Activated T-cell treated with anti-CD3 and anti-CD28 coated beads, Interleukin-2, amount 50 U/mL, for 4 hours (primary cell): ENCODE measurements around the gene SLC30A2. TPM values are rescaled to one million over a fixed set of nuclear protein-coding genes. Genes with fewer than 3 reads are reported as not detected.

Experiments
- ATAC-seq, 2 donors: fragments of 200-7000 bp; cut with Tn5 transposase; one replicate each; pipeline ENCODE4 v1.10.0; 2021
- DNase-seq: peaks from one replicate; pipeline ENCODE4 v3.0.0-alpha.2; 2020
- H3K27me3 Mint-ChIP-seq: one replicate; pipeline ENCODE4 v1.8.0; 2021; ENCODE audit warnings: low read depth, mixed read lengths
- H3K36me3 Mint-ChIP-seq: one replicate; pipeline ENCODE4 v1.8.0; 2022; ENCODE audit warnings: mixed read lengths; ENCODE audit not compliant: insufficient read depth
- H3K4me1 Mint-ChIP-seq: one replicate; pipeline ENCODE4 v1.8.0; 2021; ENCODE audit warnings: low read depth, mixed read lengths
- H3K4me3 Mint-ChIP-seq: one replicate; pipeline ENCODE4 v1.8.0; 2021; ENCODE audit warnings: mild to moderate bottlenecking, moderate library complexity, mixed read lengths
- H3K9me3 Mint-ChIP-seq: one replicate; pipeline ENCODE4 v1.8.0; 2021; ENCODE audit warnings: mixed read lengths
- total RNA-seq, 3 donors: library from RNA; stranded (reverse); gene quantifications; one replicate each; pipeline ENCODE4 v1.2.1, GENCODE V29; 2021

Gene SLC30A2
- total RNA-seq, 3 donors from 2014 or later, result not detected

DNA sequence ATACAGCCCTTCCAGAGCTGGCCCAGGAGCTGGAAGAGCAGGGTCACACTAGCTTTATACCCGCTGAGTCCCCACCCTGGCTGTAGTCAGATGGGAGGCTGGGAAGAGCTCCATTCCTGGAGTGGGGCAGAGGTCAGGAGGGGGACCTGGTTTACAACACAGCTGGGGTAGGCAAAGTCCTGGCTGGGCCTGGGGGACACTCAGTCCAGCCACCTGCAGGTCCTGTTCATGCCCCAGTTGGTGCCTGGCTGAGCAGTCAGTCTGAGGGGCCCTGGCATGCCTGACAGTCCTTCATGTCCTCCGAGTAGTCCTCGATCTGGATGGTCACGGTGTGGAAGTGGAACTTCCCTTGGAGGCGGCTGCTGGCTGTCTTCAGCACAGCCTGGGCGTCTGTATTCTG lies 7.0 kb downstream of the SLC30A2 start:
- no peak overlapping the region for H3K4me3 Mint-ChIP-seq
- H3K27me3 Mint-ChIP-seq, result peaks cover 6% of the 10 kb centered on the region
- H3K9me3 Mint-ChIP-seq, result no peaks in the 10 kb centered on the region
- H3K4me1 Mint-ChIP-seq, result peaks cover 15% of the 10 kb centered on the region
- no peaks in the 10 kb centered on the region for H3K36me3 Mint-ChIP-seq
- no peak for DNase-seq
- no peak for ATAC-seq

DNA sequence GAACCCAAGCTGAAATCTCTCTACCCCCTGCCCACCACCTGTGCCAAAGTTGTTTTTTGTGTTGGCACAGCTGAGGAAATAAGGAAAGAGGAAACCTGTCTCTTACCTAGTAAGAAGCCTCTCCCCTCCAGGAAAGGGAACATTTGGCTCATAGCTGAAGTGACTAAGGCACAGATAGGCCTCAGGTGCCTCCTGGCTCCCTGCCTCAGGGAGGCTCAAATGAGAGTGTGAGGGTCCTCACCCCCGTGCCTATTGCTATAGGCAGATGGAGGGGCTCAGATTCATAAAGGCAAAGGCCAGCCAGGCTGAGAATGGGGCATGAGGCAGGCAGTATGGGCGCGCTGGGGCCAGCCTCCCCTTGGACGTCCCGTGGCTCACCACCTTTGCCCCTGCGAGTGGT lies 7.4 kb downstream of the SLC30A2 start:
- no peaks in the 10 kb centered on the region for H3K9me3 Mint-ChIP-seq
- peaks cover 15% of the 10 kb centered on the region for H3K4me1 Mint-ChIP-seq
- ATAC-seq (no peak), DNase-seq (no peak)
- H3K36me3 Mint-ChIP-seq, result no peaks in the 10 kb centered on the region
- H3K27me3 Mint-ChIP-seq, result peaks cover 4% of the 10 kb centered on the region
- H3K4me3 Mint-ChIP-seq, result no peak overlapping the region

DNA sequence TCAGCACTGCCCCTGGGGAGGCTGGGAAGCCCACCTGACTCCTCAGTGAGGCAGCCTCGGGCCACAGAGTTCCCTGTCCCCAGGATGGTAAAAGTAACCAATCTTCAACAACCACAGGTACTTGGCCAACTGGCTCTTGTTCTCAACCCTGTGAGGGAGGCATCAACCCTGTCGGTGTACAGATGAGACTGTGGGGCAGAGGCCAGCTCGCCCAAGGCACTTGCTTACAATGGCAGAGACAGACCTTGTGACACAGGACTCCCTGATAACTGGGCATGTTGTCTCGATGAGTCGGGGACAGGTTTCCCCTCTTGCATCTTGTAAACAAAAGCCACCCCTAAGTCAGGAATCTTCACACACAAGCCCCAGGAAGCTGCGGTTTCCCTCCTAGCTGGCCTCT lies 8.0 kb downstream of the SLC30A2 start:
- Mint-ChIP-seq H3K9me3 (no peaks in the 10 kb centered on the region), H3K27me3 (peaks cover 4% of the 10 kb centered on the region), H3K4me1 (peaks cover 15% of the 10 kb centered on the region), H3K4me3 (no peak overlapping the region), H3K36me3 (no peaks in the 10 kb centered on the region)
- ATAC-seq (no peak), DNase-seq (no peak)

DNA sequence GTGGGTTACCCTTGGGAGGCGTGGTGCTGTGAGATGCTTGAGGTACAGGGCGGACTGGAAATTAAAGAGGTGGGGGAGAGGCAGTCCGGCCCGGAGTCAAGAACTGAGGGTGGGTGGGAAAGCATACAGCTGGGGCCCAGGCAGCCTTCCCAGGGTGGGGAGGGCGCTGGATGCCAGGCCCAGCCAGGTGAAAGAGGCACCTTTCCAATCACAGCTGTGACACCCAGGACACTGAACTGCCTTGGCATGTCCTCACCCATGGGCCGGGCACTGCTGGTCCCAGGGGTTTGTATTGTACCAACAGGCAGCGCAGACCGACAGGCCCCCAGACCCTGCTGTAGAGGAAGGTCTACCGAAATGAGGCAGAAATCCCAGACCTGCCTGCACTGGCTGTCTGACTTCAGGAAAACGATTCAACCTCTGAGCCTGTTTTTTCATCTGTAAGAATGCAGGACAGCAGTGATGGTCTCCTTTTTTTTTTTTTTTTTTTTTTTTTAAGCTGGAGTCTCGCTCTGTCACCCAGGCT lies 9.1 kb downstream of the SLC30A2 start:
- Mint-ChIP-seq H3K9me3 (no peaks in the 10 kb centered on the region), H3K27me3 (peaks cover 2% of the 10 kb centered on the region), H3K36me3 (no peaks in the 10 kb centered on the region), H3K4me1 (peaks cover 15% of the 10 kb centered on the region), H3K4me3 (peak overlapping the region; percentile 13)
- ATAC-seq (no peak), DNase-seq (no peak)

DNA sequence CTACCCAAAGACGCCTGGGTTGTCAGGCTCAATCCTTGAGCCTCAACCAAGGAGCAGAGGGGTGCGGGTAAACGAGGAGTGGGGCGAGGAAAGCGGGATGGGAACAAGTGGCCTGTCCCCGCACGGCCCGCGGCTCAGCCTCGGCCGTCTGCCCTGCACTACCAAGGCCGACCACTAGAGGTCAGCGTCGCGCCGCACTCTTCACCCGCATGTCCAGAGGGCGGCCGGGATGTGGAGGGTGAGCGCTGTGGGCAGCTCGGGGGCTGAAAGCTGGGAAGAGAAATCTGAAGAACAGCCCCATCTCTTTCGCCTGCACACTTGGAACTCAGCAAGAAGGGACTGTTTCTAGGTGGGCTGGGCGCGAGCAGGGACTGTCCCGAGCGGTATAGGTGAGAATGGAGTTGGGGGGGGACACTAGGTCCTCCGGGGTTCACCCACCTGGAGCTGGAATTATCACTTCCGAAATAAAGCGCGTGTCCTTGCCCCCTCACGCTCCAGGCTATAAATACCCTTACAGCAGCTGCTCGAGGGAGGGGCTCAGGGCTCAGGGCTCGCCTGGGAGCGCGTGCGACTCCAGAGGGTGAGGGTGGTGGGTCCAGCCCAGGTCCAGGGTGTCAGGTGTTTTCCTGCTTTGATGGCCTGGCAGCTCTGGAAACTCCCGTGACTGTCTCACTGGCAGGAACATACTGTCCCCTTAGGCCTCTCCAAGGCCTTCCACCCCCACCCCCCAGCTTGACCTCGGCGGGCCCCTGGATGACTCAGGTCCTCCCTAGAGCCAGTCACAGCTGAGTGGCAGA lies 9.8 kb downstream of the SLC30A2 start:
- Mint-ChIP-seq H3K36me3 (no peaks in the 10 kb centered on the region), H3K9me3 (no peaks in the 10 kb centered on the region), H3K4me3 (peak overlapping the region; percentile 93), H3K4me1 (peaks cover 15% of the 10 kb centered on the region), H3K27me3 (peaks cover 2% of the 10 kb centered on the region)
- DNase-seq, result peak; percentile 72
- ATAC-seq, result peak; percentile 78 to 80

DNA sequence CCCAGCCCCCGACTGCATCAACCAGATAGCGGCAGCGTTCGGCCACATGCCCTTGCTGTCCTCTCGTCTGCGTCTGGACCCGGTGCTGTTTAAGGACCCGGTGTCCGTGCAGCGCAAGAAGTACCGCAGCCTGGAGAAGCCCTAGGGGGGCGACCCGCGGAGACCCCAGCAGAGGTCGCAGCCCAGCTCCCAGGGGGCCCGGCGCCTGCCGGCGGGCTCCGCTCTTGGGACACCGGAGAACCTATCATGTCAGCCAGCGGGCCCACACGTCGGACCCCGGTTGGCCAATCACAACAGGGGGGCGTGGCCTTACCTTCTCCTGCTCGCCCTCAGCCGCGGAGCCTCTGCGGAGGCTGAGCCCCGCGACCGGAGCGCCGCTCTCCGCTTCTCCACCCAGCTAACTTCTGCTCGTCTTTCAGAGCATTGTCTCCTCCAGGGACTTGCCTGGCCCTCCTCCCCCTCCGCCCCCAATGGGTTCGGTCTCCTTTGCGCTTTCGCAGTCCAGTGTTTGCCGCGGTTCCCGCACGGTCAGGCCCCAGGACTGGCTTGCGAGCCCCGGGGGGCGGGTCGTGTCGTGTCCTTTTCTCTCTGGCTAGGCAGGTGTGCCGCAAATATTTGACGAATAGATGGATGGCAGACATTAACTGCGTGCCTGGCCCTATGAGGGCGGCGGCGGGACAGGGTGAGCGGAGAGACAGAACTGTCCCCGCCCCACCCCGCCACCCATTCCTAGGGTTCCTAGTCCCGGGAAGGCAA lies 10.5 kb downstream of the SLC30A2 start:
- no peaks in the 10 kb centered on the region for H3K9me3 Mint-ChIP-seq
- no peaks in the 10 kb centered on the region for H3K36me3 Mint-ChIP-seq
- peak; percentile 92 for DNase-seq
- H3K4me1 Mint-ChIP-seq, result peaks cover 15% of the 10 kb centered on the region
- H3K27me3 Mint-ChIP-seq, result peaks cover 9% of the 10 kb centered on the region
- H3K4me3 Mint-ChIP-seq, result peak overlapping the region; percentile 93
- ATAC-seq, result peak; percentile 96 to 98

DNA sequence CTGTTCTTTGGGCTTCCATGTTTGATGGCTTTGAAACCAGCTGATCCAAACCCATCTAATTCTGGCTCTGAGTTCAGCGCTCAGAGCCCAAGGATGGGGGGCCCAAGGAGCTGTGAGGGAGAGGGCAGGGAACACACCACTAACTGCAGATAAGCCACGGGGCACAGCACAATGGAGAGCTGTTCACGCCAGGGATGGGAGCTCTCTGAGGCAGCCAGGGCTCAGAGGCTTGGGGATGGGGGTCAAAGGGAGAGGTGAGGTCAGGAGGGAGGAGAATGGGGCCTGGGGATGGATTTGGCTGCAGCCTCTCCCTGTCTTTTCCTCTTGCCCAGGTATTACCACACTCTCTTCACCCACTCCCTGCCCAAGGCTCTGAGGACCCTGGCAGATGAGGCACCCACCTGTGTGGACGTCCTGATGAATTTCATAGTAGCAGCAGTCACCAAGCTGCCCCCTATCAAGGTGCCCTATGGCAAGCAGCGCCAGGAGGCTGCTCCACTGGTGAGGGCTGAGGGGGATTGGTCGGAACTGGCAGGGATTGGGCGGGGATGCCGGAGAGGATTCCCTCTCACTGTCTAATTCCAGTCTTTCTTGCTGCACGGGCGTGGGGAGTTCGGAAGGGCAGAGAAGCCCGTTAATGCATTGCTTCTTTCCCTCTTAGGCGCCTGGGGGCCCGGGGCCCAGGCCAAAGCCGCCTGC lies 11.3 kb downstream of the SLC30A2 start:
- ATAC-seq (no peak), DNase-seq (no peak)
- peak overlapping the region; percentile 93 for H3K4me3 Mint-ChIP-seq
- H3K9me3 Mint-ChIP-seq, result no peaks in the 10 kb centered on the region
- H3K36me3 Mint-ChIP-seq, result no peaks in the 10 kb centered on the region
- peaks cover 15% of the 10 kb centered on the region for H3K4me1 Mint-ChIP-seq
- H3K27me3 Mint-ChIP-seq, result peaks cover 9% of the 10 kb centered on the region

DNA sequence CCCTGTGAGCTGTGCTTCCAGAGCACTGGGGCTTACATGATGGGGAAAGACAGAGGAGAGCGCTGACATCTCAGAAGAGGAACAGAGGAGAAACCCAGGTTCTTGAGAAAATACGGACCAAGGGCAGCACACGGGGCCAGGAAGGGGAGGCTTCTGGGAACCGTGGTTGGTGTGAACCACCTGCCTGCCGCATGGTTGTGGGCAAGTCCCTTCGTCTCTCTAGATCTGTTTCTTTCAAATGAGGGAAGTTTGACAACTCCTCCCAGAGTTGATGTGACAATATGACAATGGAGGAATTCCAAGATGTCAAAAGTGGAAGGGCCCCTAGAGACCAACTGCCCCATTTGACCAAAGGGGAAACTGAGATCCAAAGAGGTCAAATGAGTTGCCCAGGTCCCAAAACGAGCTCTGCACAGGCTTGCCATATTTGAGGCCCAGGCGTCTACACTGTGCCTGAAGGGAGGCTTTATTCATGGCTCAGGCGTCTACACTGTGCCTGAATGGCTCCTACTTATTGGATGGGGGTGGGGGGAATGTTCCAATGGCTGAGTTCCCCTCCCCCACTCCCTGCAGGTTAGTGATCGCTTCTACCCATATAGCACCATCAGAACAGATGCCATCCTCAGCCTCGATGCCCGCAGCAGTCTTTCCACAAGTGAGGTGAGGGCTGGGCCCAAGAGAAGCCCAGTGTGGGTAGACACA lies 13.1 kb downstream of the SLC30A2 start:
- DNase-seq (no peak), ATAC-seq (no peak)
- no peaks in the 10 kb centered on the region for H3K36me3 Mint-ChIP-seq
- peaks cover 9% of the 10 kb centered on the region for H3K27me3 Mint-ChIP-seq
- no peaks in the 10 kb centered on the region for H3K9me3 Mint-ChIP-seq
- H3K4me3 Mint-ChIP-seq, result no peak overlapping the region
- H3K4me1 Mint-ChIP-seq, result peaks cover 15% of the 10 kb centered on the region

DNA sequence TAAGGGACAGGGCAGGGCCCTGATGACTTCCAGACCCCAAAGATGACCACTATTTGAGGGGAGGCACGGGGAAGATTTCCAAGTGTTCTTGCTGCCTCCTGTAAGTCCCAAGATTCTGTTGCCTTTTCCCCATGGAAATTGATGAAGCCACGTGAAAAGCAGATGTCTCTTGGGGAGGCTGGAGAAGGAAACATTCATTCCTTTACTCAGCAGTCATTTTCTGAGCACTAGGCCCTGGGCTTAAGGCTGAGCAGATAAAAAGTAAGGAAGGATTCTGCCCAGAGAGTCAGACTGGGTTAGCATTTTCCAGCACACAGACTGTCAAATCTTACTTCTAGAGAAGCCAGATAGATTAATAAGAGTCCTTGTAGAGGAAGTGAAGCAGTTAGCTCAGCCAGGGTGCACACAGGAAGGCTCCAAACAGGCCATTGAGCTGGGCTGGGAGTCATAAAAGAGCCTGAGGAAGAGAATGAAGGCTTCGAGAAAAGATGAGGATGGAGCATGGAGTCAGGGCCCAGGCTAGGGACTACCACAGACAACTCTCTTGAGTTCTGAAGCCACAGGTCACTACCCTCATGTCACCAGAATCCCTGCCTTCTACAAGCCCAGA lies 14.2 kb downstream of the SLC30A2 start:
- Mint-ChIP-seq H3K27me3 (peaks cover 9% of the 10 kb centered on the region), H3K4me1 (peaks cover 15% of the 10 kb centered on the region), H3K4me3 (no peak overlapping the region), H3K9me3 (no peaks in the 10 kb centered on the region), H3K36me3 (no peaks in the 10 kb centered on the region)
- DNase-seq (no peak), ATAC-seq (no peak)

DNA sequence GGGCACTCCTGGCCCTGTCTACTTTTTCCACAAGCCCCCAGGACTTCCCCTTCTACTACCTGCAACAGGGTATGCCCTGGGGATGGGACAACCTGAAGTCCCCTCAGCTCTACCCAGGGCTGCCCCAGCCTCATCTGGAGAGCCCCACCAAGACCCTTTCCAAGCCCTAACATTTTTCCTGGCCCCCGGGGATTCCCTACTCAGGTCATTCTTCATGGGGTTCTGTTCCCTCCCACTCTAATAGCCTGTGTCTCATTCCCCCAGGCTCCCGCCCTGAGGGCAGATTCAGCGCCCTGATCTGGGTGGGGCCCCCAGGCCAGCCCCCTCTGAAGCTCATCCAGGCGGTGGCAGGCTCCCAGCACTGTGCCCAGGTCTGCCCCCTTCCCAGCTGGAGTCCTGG lies 14.7 kb downstream of the SLC30A2 start:
- H3K27me3 Mint-ChIP-seq, result peaks cover 9% of the 10 kb centered on the region
- H3K9me3 Mint-ChIP-seq, result no peaks in the 10 kb centered on the region
- H3K4me3 Mint-ChIP-seq, result no peak overlapping the region
- no peak for ATAC-seq
- DNase-seq, result no peak
- peaks cover 14% of the 10 kb centered on the region for H3K4me1 Mint-ChIP-seq
- no peaks in the 10 kb centered on the region for H3K36me3 Mint-ChIP-seq

DNA sequence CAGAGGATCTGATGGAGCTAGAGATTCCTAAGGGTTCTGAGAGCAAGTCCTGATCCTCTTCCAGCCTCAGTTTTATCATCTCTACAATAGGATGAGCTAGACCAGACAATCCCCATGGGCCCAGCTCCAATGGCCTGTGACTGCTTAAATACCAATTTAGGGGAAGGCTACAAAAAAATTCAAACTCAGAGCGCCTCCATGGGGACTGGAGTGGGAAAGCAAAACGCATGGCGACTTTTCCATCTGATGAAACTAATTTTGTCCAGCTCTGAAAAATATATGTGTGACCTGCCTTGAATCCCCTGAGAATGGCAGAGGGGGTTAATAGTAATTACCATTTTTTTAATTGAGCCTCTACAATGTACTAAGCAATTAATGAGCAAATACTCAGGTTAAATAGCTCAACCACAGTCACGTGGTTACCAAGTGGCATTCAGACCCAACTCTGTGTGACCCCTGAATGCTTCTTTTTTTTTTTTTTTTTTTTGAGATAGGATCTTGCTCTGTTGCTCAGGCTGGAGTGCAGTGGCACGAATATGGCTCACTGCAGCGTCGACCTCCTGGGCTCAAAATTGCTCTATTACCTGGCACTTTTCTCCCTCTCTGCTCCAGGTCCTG lies 15.9 kb downstream of the SLC30A2 start:
- no peaks in the 10 kb centered on the region for H3K36me3 Mint-ChIP-seq
- H3K9me3 Mint-ChIP-seq, result no peaks in the 10 kb centered on the region
- peaks cover 9% of the 10 kb centered on the region for H3K27me3 Mint-ChIP-seq
- H3K4me1 Mint-ChIP-seq, result peaks cover 7% of the 10 kb centered on the region
- no peak for ATAC-seq
- DNase-seq, result no peak
- no peak overlapping the region for H3K4me3 Mint-ChIP-seq

DNA sequence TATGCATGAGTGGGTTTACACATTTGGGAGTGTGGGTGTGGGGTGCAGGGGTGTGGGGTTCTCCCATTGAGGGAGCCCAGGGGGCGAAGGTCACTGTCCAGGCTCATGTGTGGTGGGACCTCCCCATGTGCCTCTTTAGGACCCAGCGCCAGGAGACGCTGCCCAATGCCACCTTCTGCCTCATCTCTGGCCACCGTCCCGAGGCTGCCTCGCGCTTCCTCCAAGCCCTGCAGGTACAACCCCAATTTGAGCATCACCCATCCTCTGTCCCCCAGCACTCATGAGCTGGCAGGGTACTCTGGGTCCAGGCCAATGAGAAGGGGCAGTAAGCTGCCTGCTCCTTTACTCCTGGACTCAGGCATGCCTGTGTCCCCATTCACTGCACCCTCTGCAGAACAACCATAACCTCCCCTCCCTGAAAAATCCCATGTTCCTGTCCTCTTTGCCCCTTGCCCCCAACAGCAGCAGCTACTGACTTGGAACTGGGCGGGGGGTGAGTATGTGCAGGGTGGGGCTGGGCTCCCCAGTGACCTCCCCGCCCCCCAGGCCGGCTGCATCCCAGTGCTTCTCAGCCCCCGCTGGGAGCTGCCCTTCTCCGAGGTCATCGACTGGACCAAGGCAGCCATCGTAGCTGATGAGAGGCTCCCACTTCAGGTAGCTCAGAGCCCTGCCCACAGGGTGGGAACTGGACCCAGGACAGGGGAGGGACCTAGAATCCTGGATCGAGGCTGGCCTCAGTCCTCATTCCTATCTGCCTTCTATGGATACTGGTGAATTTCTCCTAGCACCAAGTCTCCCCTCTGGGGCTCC lies 16.7 kb downstream of the SLC30A2 start:
- Mint-ChIP-seq H3K4me1 (peaks cover under 1% of the 10 kb centered on the region), H3K36me3 (no peaks in the 10 kb centered on the region), H3K27me3 (peaks cover 9% of the 10 kb centered on the region), H3K4me3 (no peak overlapping the region), H3K9me3 (no peaks in the 10 kb centered on the region)
- DNase-seq (no peak), ATAC-seq (no peak)
